ENCODE results near the gene MDM2. TPM values are rescaled to one million over a fixed set of nuclear protein-coding genes. Genes with fewer than 3 reads are reported as not detected.

Gene MDM2
- total and polyA plus RNA-seq, 2 of the 8 experiments (the other 6 are each of a cell fraction or from before 2014, with no cell fraction given), result 15.1 to 115 TPM

- 77% methylated on average over 5 of the region's 7 CpGs; no CpG with 5 or more reads in 1 of the 2 experiments for WGBS, 2 experiments (ENCODE audit: extremely low coverage in 1 of 2, insufficient coverage in 1 of 2, insufficient read length in 1 of 2, insufficient replicate concordance in 2 of 2, low coverage in 1 of 2, low lambda C conversion rate in 2 of 2, missing lambda C conversion rate in 1 of 2)
- no peak for DNase-seq (ENCODE audit: low read depth in 1 of 2, low spot score in 2 of 2)
- Histone ChIP-seq H3K9ac (replicated peaks in 1 of 4; ENCODE audit: extremely low read depth in 1 of 4, low read depth in 3 of 4, low read length in 3 of 4) (no peak overlapping the region), H3K79me2 (ENCODE audit: control insufficient read depth in 1 of 2, insufficient read depth in 2 of 2, low read length in 2 of 2) (no peaks in the 10 kb centered on the region), H2BK5ac (ENCODE audit: low read depth, low read length) (no peak overlapping the region), H3K14ac (ENCODE audit: insufficient read length) (no peak overlapping the region), H2AK5ac (ENCODE audit: low read depth, low read length) (no peak overlapping the region), H3K23ac (ENCODE audit: insufficient read length) (no peak overlapping the region), H3K4me2 (ENCODE audit: insufficient read depth in 1 of 2, low read depth in 2 of 2, low read length in 2 of 2) (no peak overlapping the region), H2BK15ac (ENCODE audit: low read length) (no peak overlapping the region), H3K9me3 (ENCODE audit: insufficient read depth in 2 of 2, low read depth in 1 of 2, low read length in 1 of 2) (no peaks in the 10 kb centered on the region), H2BK120ac (replicated peaks; ENCODE audit: low read depth, low read length) (no peak overlapping the region), H4K8ac (ENCODE audit: extremely low read depth, insufficient read depth, low read length) (no peak overlapping the region), H2BK20ac (ENCODE audit: low read length) (no peak overlapping the region), H3K27me3 (replicated peaks in 1 of 4; ENCODE audit: control insufficient read depth in 3 of 4, extremely low read depth in 1 of 4, insufficient read depth in 3 of 4, low read length in 3 of 4) (no peaks in the 10 kb centered on the region), H2BK12ac (ENCODE audit: low read depth, low read length) (no peak overlapping the region), H3K4me1 (replicated peaks in 1 of 4; ENCODE audit: control insufficient read depth in 3 of 4, insufficient read depth in 4 of 4, low read length in 3 of 4) (no peaks in the 10 kb centered on the region), H3K4me3 (ENCODE audit: extremely low read depth in 1 of 4, insufficient read depth in 2 of 4, low read depth in 3 of 4, low read length in 4 of 4) (no peak overlapping the region), H3K23me2 (ENCODE audit: low read depth, low read length) (no peaks in the 10 kb centered on the region), H3K36me3 (ENCODE audit: control insufficient read depth in 2 of 4, insufficient read depth in 4 of 4, low read length in 3 of 4) (peaks cover 0 to 12% (median under 1%) of the 10 kb centered on the region in 4 experiments; a peak in 2 of 8 replicates), H3K79me1 (ENCODE audit: low read depth, low read length) (no peaks in the 10 kb centered on the region), H2AFZ (ENCODE audit: low read length) (no peak overlapping the region), H3K4ac (replicated peaks; ENCODE audit: insufficient read length, low read depth, low read length) (no peak overlapping the region), H4K20me1 (replicated peaks in 1 of 2; ENCODE audit: control insufficient read depth in 1 of 2, insufficient read depth in 2 of 2, low read length in 2 of 2) (peaks cover 0 to 2% of the 10 kb centered on the region in 2 experiments), H3K18ac (ENCODE audit: extremely low read depth, low read length) (no peak overlapping the region), H3K27ac (ENCODE audit: low read depth, low read length) (no peak overlapping the region), H3K56ac (replicated peaks; ENCODE audit: insufficient read length, low read depth, low read length) (no peak overlapping the region), H4K5ac (ENCODE audit: insufficient read length, low read depth, low read length) (no peak overlapping the region), H4K91ac (replicated peaks; ENCODE audit: insufficient read length, low read length) (no peak overlapping the region)
- POLR2A ChIA-PET (ENCODE audit: partially characterized antibody), result interaction anchor here (0.5 to 1.1 kb wide), 3 partner anchors 9 to 45 kb away, joined by 3 read pairs; no protein-coding TSS in a partner anchor
- CTCF ChIA-PET (ENCODE audit: partially characterized antibody), result no interaction called here
- no peak for FAIRE-seq
- TF ChIP-seq SIRT6 (IDR thresholded peaks at IDR 0.05; ENCODE audit: low read length) (no peak), CHD2 (IDR thresholded peaks at IDR 0.05; ENCODE audit: low read length) (no peak), ATF3 (IDR thresholded peaks at IDR 0.05; ENCODE audit: insufficient read depth, low read depth, low read length) (no peak), TCF12 (IDR thresholded peaks at IDR 0.05; ENCODE audit: low read depth, low read length) (no peak), EP300 (IDR thresholded peaks at IDR 0.05; ENCODE audit: borderline replicate concordance in 1 of 2, low read depth in 2 of 2, low read length in 2 of 2) (no peak), GTF2F1 (IDR thresholded peaks at IDR 0.05; ENCODE audit: borderline replicate concordance, low read depth, low read length) (no peak), POU5F1 (IDR thresholded peaks at IDR 0.05; ENCODE audit: low read depth, low read length) (no peak), JUND (IDR thresholded peaks at IDR 0.05; ENCODE audit: low read length) (no peak), HDAC6 (IDR thresholded peaks at IDR 0.05; ENCODE audit: low read depth, low read length) (no peak), SIN3A (conservative IDR thresholded peaks at IDR 0.05 in 1 of 2, IDR thresholded peaks at IDR 0.05 in 1 of 2; ENCODE audit: low read depth in 1 of 2, low read length in 2 of 2) (no peak), TBP (IDR thresholded peaks at IDR 0.05; ENCODE audit: low read depth, low read length) (no peak)
- TF ChIP-seq, protein P1, sequence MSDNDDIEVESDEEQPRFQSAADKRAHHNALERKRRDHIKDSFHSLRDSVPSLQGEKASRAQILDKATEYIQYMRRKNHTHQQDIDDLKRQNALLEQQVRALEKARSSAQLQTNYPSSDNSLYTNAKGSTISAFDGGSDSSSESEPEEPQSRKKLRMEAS (IDR thresholded peaks at IDR 0.05), result no peak
- TF ChIP-seq, protein P2, sequence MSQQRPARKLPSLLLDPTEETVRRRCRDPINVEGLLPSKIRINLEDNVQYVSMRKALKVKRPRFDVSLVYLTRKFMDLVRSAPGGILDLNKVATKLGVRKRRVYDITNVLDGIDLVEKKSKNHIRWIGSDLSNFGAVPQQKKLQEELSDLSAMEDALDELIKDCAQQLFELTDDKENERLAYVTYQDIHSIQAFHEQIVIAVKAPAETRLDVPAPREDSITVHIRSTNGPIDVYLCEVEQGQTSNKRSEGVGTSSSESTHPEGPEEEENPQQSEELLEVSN (IDR thresholded peaks at IDR 0.05), result no peak
These were observed 40.8 kb upstream of the MDM2 start for GRCh38 chr12:68767191-68767590.

Measured in H1 (cell line).